HEK293 (cell line): ENCODE measurements around the gene CDH23.

Experiments
- CTCF ChIP-seq: fragments of 450-650 bp; formaldehyde crosslinking; IDR thresholded peaks from 2 replicates; pipeline ENCODE4 v1.5.1; 2016; ENCODE audit warnings: missing biosample characterization, missing genetic modification characterization
- RBAK ChIP-seq: fragments of 450-650 bp; formaldehyde crosslinking; IDR thresholded peaks from 2 replicates; pipeline ENCODE4 v1.5.1; 2016; ENCODE audit warnings: missing biosample characterization, missing genetic modification characterization
- YY1 ChIP-seq: fragments of 450-650 bp; formaldehyde crosslinking; IDR thresholded peaks from 2 replicates; pipeline ENCODE4 v1.5.1; 2018; ENCODE audit warnings: missing biosample characterization, missing genetic modification characterization
- ZNF121 ChIP-seq: fragments of 450-650 bp; formaldehyde crosslinking; IDR thresholded peaks from 2 replicates; pipeline ENCODE4 v1.5.1; 2016; ENCODE audit warnings: missing biosample characterization, missing genetic modification characterization
- ZNF549 ChIP-seq: fragments of 450-650 bp; IDR thresholded peaks from 2 replicates; pipeline ENCODE4 v1.5.1; 2018; ENCODE audit warnings: missing biosample characterization, missing genetic modification characterization, mild to moderate bottlenecking, inconsistent platforms, moderate library complexity
- TF ChIP-seq, protein P1 (sequence below): fragments of 450-650 bp; formaldehyde crosslinking; IDR thresholded peaks from 2 replicates; pipeline ENCODE4 v1.5.1; 2016; ENCODE audit warnings: missing biosample characterization, missing genetic modification characterization, low read depth
- TF ChIP-seq, protein P2 (sequence below): fragments of 450-650 bp; formaldehyde crosslinking; IDR thresholded peaks from 2 replicates; pipeline ENCODE4 v1.5.1; 2016; ENCODE audit warnings: missing biosample characterization, missing genetic modification characterization

- TF ChIP-seq, protein P1, sequence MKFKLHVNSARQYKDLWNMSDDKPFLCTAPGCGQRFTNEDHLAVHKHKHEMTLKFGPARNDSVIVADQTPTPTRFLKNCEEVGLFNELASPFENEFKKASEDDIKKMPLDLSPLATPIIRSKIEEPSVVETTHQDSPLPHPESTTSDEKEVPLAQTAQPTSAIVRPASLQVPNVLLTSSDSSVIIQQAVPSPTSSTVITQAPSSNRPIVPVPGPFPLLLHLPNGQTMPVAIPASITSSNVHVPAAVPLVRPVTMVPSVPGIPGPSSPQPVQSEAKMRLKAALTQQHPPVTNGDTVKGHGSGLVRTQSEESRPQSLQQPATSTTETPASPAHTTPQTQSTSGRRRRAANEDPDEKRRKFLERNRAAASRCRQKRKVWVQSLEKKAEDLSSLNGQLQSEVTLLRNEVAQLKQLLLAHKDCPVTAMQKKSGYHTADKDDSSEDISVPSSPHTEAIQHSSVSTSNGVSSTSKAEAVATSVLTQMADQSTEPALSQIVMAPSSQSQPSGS: no peak
- TF ChIP-seq RBAK (tag by site-specific recombination): no peak
- TF ChIP-seq CTCF: peak; percentile 42; the same call in 1 of the 2 replicates
- TF ChIP-seq ZNF121 (tag by site-specific recombination): no peak
- TF ChIP-seq YY1 (tag by site-specific recombination): no peak
- TF ChIP-seq, protein P2, sequence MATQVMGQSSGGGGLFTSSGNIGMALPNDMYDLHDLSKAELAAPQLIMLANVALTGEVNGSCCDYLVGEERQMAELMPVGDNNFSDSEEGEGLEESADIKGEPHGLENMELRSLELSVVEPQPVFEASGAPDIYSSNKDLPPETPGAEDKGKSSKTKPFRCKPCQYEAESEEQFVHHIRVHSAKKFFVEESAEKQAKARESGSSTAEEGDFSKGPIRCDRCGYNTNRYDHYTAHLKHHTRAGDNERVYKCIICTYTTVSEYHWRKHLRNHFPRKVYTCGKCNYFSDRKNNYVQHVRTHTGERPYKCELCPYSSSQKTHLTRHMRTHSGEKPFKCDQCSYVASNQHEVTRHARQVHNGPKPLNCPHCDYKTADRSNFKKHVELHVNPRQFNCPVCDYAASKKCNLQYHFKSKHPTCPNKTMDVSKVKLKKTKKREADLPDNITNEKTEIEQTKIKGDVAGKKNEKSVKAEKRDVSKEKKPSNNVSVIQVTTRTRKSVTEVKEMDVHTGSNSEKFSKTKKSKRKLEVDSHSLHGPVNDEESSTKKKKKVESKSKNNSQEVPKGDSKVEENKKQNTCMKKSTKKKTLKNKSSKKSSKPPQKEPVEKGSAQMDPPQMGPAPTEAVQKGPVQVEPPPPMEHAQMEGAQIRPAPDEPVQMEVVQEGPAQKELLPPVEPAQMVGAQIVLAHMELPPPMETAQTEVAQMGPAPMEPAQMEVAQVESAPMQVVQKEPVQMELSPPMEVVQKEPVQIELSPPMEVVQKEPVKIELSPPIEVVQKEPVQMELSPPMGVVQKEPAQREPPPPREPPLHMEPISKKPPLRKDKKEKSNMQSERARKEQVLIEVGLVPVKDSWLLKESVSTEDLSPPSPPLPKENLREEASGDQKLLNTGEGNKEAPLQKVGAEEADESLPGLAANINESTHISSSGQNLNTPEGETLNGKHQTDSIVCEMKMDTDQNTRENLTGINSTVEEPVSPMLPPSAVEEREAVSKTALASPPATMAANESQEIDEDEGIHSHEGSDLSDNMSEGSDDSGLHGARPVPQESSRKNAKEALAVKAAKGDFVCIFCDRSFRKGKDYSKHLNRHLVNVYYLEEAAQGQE (tag by site-specific recombination): no peak
- TF ChIP-seq ZNF549 (tag by site-specific recombination): no peak
These were observed 251.0 kb downstream of the CDH23 start for GRCh38 chr10:71647526-71648253.
